A673 (cell line): ENCODE measurements around the gene EIF3F.

ENCODE experiments used
- CTCF ChIP-seq: fragments of 300-800, 200-600 bp; sonication (generic); conservative IDR thresholded peaks from 2 replicates; pipeline ENCODE4 v1.5.1; 2017; ENCODE audit warnings: low read depth, mild to moderate bottlenecking, antibody characterized with exemption, low read length, moderate library complexity, mixed read lengths
- EZH2 ChIP-seq: fragments of 200-600 bp; sonication (generic); IDR thresholded peaks from 2 replicates; pipeline ENCODE4 v1.6.1; 2017; ENCODE audit warnings: borderline replicate concordance, low read depth, mild to moderate bottlenecking, mixed read lengths, antibody characterized with exemption, low read length; ENCODE audit not compliant: poor library complexity, severe bottlenecking

GRCh38 chr11:7949934-7950333 is 37.2 kb upstream of the EIF3F start:
- TF ChIP-seq CTCF = no peak
- no peak for TF ChIP-seq EZH2
